Measurements from ENCODE around the gene TFAM.

DNA sequence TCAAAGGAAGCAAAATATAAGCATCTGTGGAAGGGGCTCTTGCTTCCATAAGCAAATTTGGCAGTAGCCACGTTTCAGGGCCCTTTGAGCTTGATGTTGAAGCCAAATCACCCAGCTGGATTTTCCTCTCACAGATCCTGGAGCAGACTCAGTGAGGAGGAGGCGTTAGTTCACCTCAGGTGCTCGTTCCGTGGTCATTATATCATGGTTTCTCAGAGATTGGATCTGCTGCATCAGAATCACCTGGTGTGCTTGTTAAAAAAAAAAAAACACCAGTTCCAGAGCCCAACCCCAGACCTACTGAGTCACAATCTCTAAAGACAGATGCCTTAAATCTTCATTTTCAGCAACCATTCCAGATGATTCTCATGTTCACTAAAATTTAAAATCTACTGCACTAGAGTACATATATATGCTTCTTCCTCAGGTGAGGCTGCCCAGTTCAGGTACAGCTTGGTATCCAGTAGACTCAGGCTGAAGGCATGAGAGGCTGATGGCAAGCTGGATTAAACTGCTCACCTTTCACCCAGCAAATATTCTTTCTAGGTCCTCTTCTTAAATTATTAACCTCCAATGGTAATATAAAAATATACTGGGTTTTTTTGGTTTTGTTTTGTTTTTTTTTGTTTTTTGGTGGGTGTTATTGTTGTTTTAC, 24.9 kb downstream of the TFAM start:
- no peak for TF ChIP-seq SIN3A (IDR thresholded peaks at IDR 0.05; ENCODE audit: borderline replicate concordance, low read depth, low read length)
- TF ChIP-seq, protein P1, sequence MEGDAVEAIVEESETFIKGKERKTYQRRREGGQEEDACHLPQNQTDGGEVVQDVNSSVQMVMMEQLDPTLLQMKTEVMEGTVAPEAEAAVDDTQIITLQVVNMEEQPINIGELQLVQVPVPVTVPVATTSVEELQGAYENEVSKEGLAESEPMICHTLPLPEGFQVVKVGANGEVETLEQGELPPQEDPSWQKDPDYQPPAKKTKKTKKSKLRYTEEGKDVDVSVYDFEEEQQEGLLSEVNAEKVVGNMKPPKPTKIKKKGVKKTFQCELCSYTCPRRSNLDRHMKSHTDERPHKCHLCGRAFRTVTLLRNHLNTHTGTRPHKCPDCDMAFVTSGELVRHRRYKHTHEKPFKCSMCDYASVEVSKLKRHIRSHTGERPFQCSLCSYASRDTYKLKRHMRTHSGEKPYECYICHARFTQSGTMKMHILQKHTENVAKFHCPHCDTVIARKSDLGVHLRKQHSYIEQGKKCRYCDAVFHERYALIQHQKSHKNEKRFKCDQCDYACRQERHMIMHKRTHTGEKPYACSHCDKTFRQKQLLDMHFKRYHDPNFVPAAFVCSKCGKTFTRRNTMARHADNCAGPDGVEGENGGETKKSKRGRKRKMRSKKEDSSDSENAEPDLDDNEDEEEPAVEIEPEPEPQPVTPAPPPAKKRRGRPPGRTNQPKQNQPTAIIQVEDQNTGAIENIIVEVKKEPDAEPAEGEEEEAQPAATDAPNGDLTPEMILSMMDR (IDR thresholded peaks at IDR 0.05): no peak
